ENCODE data around the gene FAXC. TPM values are rescaled to one million over a fixed set of nuclear protein-coding genes. Genes with fewer than 3 reads are reported as not detected.

Gene FAXC
- total RNA-seq, 2 donors from 2014 or later, result 0.16 TPM; not detected in 1

GRCh38 chr6:99254616-99255550, 94.6 kb downstream of the FAXC start:
- TF ChIP-seq CTCF (IDR thresholded peaks at IDR 0.05), result no peak
- Histone ChIP-seq H3K27ac (no peak overlapping the region), H3K36me3 (no peaks in the 10 kb centered on the region), H3K4me1 (no peaks in the 10 kb centered on the region), H3K27me3 (no peaks in the 10 kb centered on the region), H3K4me3 (no peak overlapping the region), H3K9me3 (no peaks in the 10 kb centered on the region)
- DNase-seq (ENCODE audit: low spot score), result no peak

DNA sequence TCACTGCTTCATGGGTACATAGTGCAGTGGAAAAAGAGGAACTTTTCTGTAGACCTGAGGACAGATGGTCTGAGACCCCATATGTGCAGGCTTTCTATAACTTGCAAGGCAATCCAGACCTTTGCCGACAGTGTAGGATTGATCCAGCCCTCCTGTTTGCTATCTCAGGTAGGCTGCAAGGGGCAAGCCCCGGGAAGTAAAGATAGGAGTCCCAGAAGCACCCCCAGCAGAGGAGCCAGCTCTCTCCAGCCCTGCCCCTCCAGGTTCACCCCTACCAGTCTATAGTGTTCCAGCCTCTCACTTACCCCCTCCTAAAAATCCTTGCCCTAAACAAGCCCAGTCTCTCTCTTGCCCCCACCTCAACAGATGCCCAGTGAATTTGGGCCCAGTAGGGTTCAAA, 96.2 kb downstream of the FAXC start:
- H3K27ac ChIP-seq, result no peak overlapping the region
- TF ChIP-seq CTCF (IDR thresholded peaks at IDR 0.05), result no peak
- no peaks in the 10 kb centered on the region for H3K9me3 ChIP-seq
- H3K4me3 ChIP-seq, result no peak overlapping the region
- no peaks in the 10 kb centered on the region for H3K36me3 ChIP-seq
- H3K4me1 ChIP-seq, result no peaks in the 10 kb centered on the region
- DNase-seq (ENCODE audit: low spot score), result no peak
- H3K27me3 ChIP-seq, result no peaks in the 10 kb centered on the region

GRCh38 chr6:99252421-99252820, 97.1 kb downstream of the FAXC start:
- Histone ChIP-seq H3K4me3 (no peak overlapping the region), H3K36me3 (no peaks in the 10 kb centered on the region), H3K27me3 (no peaks in the 10 kb centered on the region), H3K27ac (no peak overlapping the region), H3K9me3 (no peaks in the 10 kb centered on the region), H3K4me1 (no peaks in the 10 kb centered on the region)
- TF ChIP-seq CTCF (IDR thresholded peaks at IDR 0.05), result no peak
- no peak for DNase-seq (ENCODE audit: low spot score)

DNA sequence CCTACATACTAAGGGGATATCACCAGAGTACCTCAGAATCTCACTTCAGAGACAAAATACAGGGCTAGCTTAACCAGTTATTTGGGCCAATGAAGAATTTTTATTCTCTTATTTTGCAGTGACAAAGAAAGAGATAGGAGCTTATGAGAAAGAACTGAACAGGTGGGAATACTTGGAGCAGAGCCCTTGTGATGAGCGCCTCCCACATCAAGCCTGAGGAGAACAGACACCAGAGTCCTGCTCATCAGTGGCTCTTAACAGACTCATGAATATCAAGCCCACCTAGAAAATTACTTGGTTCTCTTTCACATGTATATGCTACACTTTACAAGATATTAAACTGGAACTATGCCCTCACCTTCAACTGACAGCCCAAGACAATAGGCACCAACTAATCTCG, 99.0 kb downstream of the FAXC start:
- Histone ChIP-seq H3K4me3 (no peak overlapping the region), H3K36me3 (no peaks in the 10 kb centered on the region), H3K27me3 (no peaks in the 10 kb centered on the region), H3K4me1 (no peaks in the 10 kb centered on the region), H3K27ac (no peak overlapping the region), H3K9me3 (no peaks in the 10 kb centered on the region)
- no peak for DNase-seq (ENCODE audit: low spot score)
- no peak for TF ChIP-seq CTCF (IDR thresholded peaks at IDR 0.05)

- H3K4me3 ChIP-seq, result no peak overlapping the region
- no peaks in the 10 kb centered on the region for H3K36me3 ChIP-seq
- H3K27me3 ChIP-seq, result no peaks in the 10 kb centered on the region
- no peak overlapping the region for H3K27ac ChIP-seq
- H3K9me3 ChIP-seq, result no peaks in the 10 kb centered on the region
- H3K4me1 ChIP-seq, result no peaks in the 10 kb centered on the region
- TF ChIP-seq CTCF (IDR thresholded peaks at IDR 0.05), result no peak
- DNase-seq (ENCODE audit: low spot score), result no peak
Observed at GRCh38 chr6:99246602-99247001, 102.9 kb downstream of the FAXC start.

All from right atrium auricular region (tissue), 2 donors.